ENCODE measurements around the gene MOB3C.
"Not testable (repeated sequence)": the region's sequence is repeated elsewhere in the genome, so short reads cannot be mapped to it uniquely, and the experiment has no call there.

DNA sequence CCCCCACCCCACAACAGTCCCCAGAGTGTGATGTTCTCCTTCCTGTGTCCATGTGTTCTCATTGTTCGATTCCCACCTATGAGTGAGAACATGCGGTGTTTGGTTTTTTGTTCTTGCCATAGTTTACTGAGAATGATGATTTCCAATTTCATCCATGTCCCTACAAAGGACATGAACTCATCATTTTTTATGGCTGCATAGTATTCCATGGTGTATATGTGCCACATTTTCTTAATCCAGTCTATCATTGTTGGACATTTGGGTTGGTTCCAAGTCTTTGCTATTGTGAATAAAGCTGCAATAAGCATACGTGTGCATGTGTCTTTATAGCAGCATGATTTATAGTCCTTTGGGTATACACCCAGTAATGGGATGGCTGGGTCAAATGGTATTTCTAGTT, 34.5 kb upstream of the MOB3C start:
- not testable (repeated sequence) for TF ChIP-seq POLR2A (IDR thresholded peaks at IDR 0.05; ENCODE audit: low read depth, low read length); TAF1 (IDR thresholded peaks at IDR 0.05; ENCODE audit: borderline replicate concordance, low read depth, low read length); POLR2AphosphoS5 (IDR thresholded peaks at IDR 0.05; ENCODE audit: low read depth, low read length)
